ENCODE data around the gene ARHGAP12. TPM values are rescaled to one million over a fixed set of nuclear protein-coding genes. Genes with fewer than 3 reads are reported as not detected.
A peak's percentile ranks its signal among the peaks of the same experiment; 100 is the strongest.

The ARHGAP12 gene
- total and polyA plus RNA-seq, 5 experiments from 2014 or later, result 9.9 to 35.0 (median 11.3) TPM

DNA sequence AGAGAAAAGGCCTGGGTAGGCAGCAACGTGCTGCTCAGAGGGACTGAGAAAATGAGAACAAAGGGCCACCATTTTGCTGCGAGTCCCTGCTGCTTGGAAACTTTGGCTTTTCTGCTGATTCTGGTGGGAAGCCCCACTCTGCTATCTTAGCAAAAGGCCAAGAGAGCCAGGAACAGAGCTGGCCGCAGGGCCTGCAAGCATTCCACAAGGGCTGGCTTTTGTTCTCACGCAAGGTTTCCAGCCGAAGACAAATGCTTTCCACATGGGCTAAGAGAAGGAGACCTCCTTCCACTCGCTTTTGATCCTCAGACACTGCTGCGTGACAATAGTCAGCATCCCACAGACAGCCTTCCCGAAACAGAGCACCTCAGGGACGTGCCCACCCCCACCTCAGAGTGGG, 163.1 kb downstream of the ARHGAP12 start:
- DNase-seq, result no peak
- no peaks in the 10 kb centered on the region for H3K36me3 Mint-ChIP-seq
- peaks cover 0 to 2% (median 0%) of the 10 kb centered on the region in 5 donors for H3K27me3 Mint-ChIP-seq
- POLR2A ChIA-PET, result interaction anchor here (0.8 kb wide), 1 partner anchor 34 kb away, joined by 3 read pairs; no protein-coding TSS in a partner anchor
- H3K4me3 Mint-ChIP-seq, result no peak overlapping the region
- peaks cover 0 to 8% (median 7%) of the 10 kb centered on the region in 4 donors for H3K4me1 Mint-ChIP-seq
- ATAC-seq, result no peak
- H3K9me3 Mint-ChIP-seq, result no peaks in the 10 kb centered on the region
- no peak overlapping the region for H3K27ac Mint-ChIP-seq

DNA sequence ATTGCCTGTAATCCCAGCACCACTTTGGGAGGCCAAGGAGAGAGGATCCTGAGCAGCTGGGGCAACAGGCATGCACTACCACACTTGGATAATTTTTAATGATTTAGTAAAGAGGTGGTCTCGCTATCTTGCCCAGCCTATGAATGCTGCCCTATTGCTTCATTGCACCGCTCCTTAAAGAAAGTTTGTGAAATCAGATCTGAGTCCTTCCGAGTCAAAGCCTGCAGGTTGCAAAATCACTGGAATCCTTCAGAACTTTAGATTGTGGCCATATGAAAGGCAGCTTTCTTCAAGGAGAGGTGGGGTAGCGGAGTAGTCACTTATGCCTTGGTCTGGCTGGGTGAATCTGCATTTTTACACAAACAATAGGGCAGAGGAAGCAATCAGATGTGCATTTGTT, 166.3 kb downstream of the ARHGAP12 start:
- Mint-ChIP-seq H3K9me3 (no peaks in the 10 kb centered on the region), H3K36me3 (no peaks in the 10 kb centered on the region), H3K27me3 (peaks cover 0 to 2% (median 0%) of the 10 kb centered on the region in 5 donors), H3K27ac (peak overlapping the region in 1 of 10 donors; percentile 43), H3K4me3 (no peak overlapping the region), H3K4me1 (peaks cover 2 to 16% (median 15%) of the 10 kb centered on the region in 4 donors)
- DNase-seq, result no peak
- no peak for ATAC-seq
- POLR2A ChIA-PET, result no interaction called here

DNA sequence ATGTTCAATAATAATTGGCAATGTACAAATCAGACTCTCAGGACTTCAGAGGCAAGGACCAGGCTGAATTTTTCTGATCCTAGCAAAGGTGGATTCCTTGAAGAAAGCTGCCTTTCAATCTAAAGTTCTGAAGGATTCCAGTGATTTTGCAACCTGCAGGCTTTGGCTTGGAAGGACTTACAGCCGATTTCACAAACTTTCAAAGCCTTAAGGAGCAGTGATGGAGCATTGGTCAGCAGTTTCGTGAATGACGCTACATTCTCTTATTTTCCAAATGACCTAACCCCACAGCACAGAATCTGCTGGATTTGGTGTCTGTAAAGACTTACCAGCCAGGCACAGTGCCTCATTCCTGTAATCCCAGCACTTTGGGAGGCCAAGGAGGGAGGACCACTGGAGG, 167.5 kb downstream of the ARHGAP12 start:
- H3K27me3 Mint-ChIP-seq, result peaks cover 0 to 2% (median 0%) of the 10 kb centered on the region in 5 donors
- ATAC-seq, result no peak
- H3K27ac Mint-ChIP-seq, result peak overlapping the region; percentile 70 to 100 (median 98)
- peak overlapping the region in 7 of 10 donors; percentile 20 to 93 (median 87) for H3K4me3 Mint-ChIP-seq
- no peaks in the 10 kb centered on the region for H3K36me3 Mint-ChIP-seq
- POLR2A ChIA-PET, result interaction anchor here (1.0 to 1.8 kb wide), 3 partner anchors 440 to 977 kb away, joined by 3 to 9 read pairs (median 3); partner anchors contain the start of gene ZEB1
- no peaks in the 10 kb centered on the region for H3K9me3 Mint-ChIP-seq
- H3K4me1 Mint-ChIP-seq, result peaks cover 2 to 16% (median 15%) of the 10 kb centered on the region in 4 donors
- DNase-seq, result no peak

DNA sequence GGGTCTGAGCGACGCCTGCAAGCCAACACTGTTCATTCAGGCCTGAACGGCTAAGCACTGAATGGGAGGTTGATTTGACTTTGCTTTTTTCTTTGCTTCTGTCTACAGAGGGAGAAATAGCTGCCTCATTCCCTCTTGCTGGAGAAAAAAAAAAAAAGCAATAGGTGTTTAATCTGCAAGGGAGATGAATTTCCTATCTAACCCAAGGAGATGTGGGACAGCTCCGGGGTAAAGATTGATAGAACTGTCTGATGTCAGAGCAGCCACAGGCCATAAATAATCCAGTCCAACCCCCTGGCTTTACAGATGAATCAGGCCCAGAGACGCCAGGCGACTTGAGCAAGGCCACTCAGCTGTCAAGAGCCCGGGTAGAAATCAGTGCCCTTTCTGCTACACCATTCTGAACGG, 168.0 kb downstream of the ARHGAP12 start:
- POLR2A ChIA-PET, result interaction anchor here (0.7 to 1.8 kb wide), 6 partner anchors 439 to 1074 kb away, joined by 3 to 9 read pairs (median 4); partner anchors contain the start of gene ZEB1
- H3K27me3 Mint-ChIP-seq, result no peaks in the 10 kb centered on the region
- H3K27ac Mint-ChIP-seq, result peak overlapping the region; percentile 87 to 100 (median 98)
- peak overlapping the region; percentile 79 to 95 (median 88) for H3K4me3 Mint-ChIP-seq
- ATAC-seq (no peak), DNase-seq (no peak)
- no peaks in the 10 kb centered on the region for H3K36me3 Mint-ChIP-seq
- H3K9me3 Mint-ChIP-seq, result no peaks in the 10 kb centered on the region
- peaks cover 2 to 16% (median 15%) of the 10 kb centered on the region in 4 donors for H3K4me1 Mint-ChIP-seq

- H3K27ac Mint-ChIP-seq, result peak overlapping the region; percentile 87 to 100 (median 98)
- peak; percentile 89 to 98 (median 94) for DNase-seq
- peak overlapping the region; percentile 79 to 95 (median 88) for H3K4me3 Mint-ChIP-seq
- ATAC-seq, result peak; percentile 91 to 93
- POLR2A ChIA-PET, result interaction anchor here (0.7 to 1.8 kb wide), 7 partner anchors 439 to 1073 kb away, joined by 3 to 9 read pairs (median 4); partner anchors contain the start of genes ZEB1 and ZNF438
- peaks cover 2 to 16% (median 15%) of the 10 kb centered on the region in 4 donors for H3K4me1 Mint-ChIP-seq
- no peaks in the 10 kb centered on the region for H3K36me3 Mint-ChIP-seq
- no peaks in the 10 kb centered on the region for H3K9me3 Mint-ChIP-seq
- no peaks in the 10 kb centered on the region for H3K27me3 Mint-ChIP-seq
These were observed 168.6 kb downstream of the ARHGAP12 start for GRCh38 chr10:31759799-31760626.

GRCh38 chr10:31759124-31759798, 169.4 kb downstream of the ARHGAP12 start:
- ATAC-seq, result peak in 1 of 2 donors; percentile 6
- peak in 9 of 10 donors; percentile 4 to 72 (median 25) for DNase-seq
- no peaks in the 10 kb centered on the region for H3K9me3 Mint-ChIP-seq
- H3K27ac Mint-ChIP-seq, result peak overlapping the region; percentile 89 to 99 (median 95)
- H3K4me3 Mint-ChIP-seq, result peak overlapping the region; percentile 88 to 95 (median 92)
- POLR2A ChIA-PET, result interaction anchor here (0.9 kb wide), 1 partner anchor 728 kb away, joined by 5 read pairs; the partner anchor contains the start of gene ZNF438
- H3K27me3 Mint-ChIP-seq, result no peaks in the 10 kb centered on the region
- no peaks in the 10 kb centered on the region for H3K36me3 Mint-ChIP-seq
- peaks cover 2 to 16% (median 15%) of the 10 kb centered on the region in 4 donors for H3K4me1 Mint-ChIP-seq

GRCh38 chr10:31758495-31758894, 170.1 kb downstream of the ARHGAP12 start:
- DNase-seq, result no peak

GRCh38 chr10:31757831-31758230, 170.8 kb downstream of the ARHGAP12 start:
- H3K4me1 Mint-ChIP-seq, result peaks cover 2 to 18% (median 15%) of the 10 kb centered on the region in 4 donors
- ATAC-seq (no peak), DNase-seq (no peak)
- no peaks in the 10 kb centered on the region for H3K9me3 Mint-ChIP-seq
- POLR2A ChIA-PET, result interaction anchor here (1.5 kb wide), 1 partner anchor 726 kb away, joined by 3 read pairs; the partner anchor contains the start of gene ZNF438
- H3K4me3 Mint-ChIP-seq, result peak overlapping the region in 8 of 10 donors; percentile 3 to 93 (median 46)
- no peaks in the 10 kb centered on the region for H3K27me3 Mint-ChIP-seq
- H3K27ac Mint-ChIP-seq, result peak overlapping the region in 7 of 10 donors; percentile 27 to 89 (median 65)
- no peaks in the 10 kb centered on the region for H3K36me3 Mint-ChIP-seq

More at GRCh38 chr10:31758495-31758894, 170.1 kb downstream of the ARHGAP12 start:
- ATAC-seq, result no peak
- Mint-ChIP-seq H3K27ac (peak overlapping the region in 7 of 10 donors; percentile 19 to 89 (median 58)), H3K4me1 (peaks cover 2 to 18% (median 15%) of the 10 kb centered on the region in 4 donors), H3K36me3 (no peaks in the 10 kb centered on the region), H3K27me3 (no peaks in the 10 kb centered on the region), H3K4me3 (peak overlapping the region in 9 of 10 donors; percentile 15 to 93 (median 52)), H3K9me3 (no peaks in the 10 kb centered on the region)
- POLR2A ChIA-PET, result no interaction called here

DNA sequence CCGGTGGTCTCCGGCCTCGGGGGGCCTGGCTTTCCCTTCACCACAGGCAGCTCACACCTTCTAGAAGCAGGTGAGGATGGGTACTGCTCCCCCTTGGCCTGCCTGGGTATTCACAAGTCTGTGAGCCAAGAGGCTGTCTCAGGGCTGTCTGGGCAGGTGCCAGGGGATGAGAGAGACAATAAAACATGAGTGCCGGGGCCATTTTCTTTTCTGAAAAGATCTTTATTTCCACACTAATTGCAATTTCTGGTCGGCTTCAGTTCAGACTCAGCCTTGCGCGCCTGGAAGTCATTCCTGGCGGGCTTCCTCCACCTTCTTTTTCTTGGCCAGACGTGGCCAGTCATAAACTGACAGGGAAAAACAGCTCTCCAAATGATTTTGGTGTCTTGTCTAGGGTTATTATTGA, 171.2 kb downstream of the ARHGAP12 start:
- H3K36me3 Mint-ChIP-seq, result no peaks in the 10 kb centered on the region
- POLR2A ChIA-PET, result interaction anchor here (1.2 to 1.5 kb wide), 2 partner anchors 18 to 726 kb away, joined by 3 read pairs; partner anchors contain the start of gene ZNF438
- H3K27me3 Mint-ChIP-seq, result no peaks in the 10 kb centered on the region
- H3K4me1 Mint-ChIP-seq, result peaks cover 2 to 18% (median 15%) of the 10 kb centered on the region in 4 donors
- no peak for DNase-seq
- no peak for ATAC-seq
- H3K27ac Mint-ChIP-seq, result peak overlapping the region in 7 of 10 donors; percentile 27 to 86 (median 46)
- peak overlapping the region in 3 of 10 donors; percentile 12 to 79 (median 31) for H3K4me3 Mint-ChIP-seq
- H3K9me3 Mint-ChIP-seq, result no peaks in the 10 kb centered on the region

- ATAC-seq, result no peak
- no peak overlapping the region for H3K4me3 Mint-ChIP-seq
- no peaks in the 10 kb centered on the region for H3K27me3 Mint-ChIP-seq
- peak overlapping the region in 1 of 10 donors; percentile 65 for H3K27ac Mint-ChIP-seq
- DNase-seq, result no peak
- H3K36me3 Mint-ChIP-seq, result no peaks in the 10 kb centered on the region
- POLR2A ChIA-PET, result interaction anchor here (1.2 to 1.5 kb wide), 2 partner anchors 18 to 725 kb away, joined by 3 read pairs; partner anchors contain the start of gene ZNF438
- no peaks in the 10 kb centered on the region for H3K9me3 Mint-ChIP-seq
- peaks cover 2 to 21% (median 15%) of the 10 kb centered on the region in 4 donors for H3K4me1 Mint-ChIP-seq
These were observed 171.9 kb downstream of the ARHGAP12 start for GRCh38 chr10:31756729-31757110.

DNA sequence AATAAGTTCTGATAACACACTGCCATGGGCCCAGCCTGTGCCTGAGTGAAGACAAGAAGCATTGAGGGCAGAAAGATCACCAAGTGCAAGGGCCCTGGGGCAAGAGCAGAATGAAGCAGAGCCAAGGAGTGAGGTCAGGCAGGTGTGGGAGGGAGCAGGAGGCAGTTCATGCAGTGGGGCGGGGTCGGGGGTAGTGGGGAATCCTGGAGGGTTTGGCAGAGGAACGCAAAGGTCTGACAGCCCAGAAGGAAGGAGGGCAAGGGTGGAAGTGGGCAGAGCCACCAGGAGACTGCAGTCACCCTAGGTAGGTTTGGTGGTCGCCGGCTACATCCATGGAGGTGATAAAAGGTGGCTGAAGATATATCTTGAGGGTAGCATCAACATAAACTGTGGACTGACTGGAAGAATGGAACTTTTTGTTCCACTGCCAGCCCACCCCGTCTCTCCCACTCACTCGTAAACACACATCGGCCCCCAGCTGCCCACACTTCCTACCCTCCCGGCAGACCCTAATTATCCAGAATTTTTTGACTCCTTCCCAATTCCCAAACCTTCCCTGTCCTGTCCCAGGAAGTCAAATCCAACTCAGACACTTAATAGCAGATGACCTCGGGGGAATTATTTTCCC, 172.4 kb downstream of the ARHGAP12 start:
- H3K27me3 Mint-ChIP-seq, result no peaks in the 10 kb centered on the region
- no peak for DNase-seq
- no peak for ATAC-seq
- no peaks in the 10 kb centered on the region for H3K9me3 Mint-ChIP-seq
- peak overlapping the region in 1 of 10 donors; percentile 51 for H3K4me3 Mint-ChIP-seq
- POLR2A ChIA-PET, result interaction anchor here (1.2 kb wide), 1 partner anchor 17 kb away, joined by 3 read pairs; no protein-coding TSS in a partner anchor
- peaks cover 2 to 26% (median 15%) of the 10 kb centered on the region in 4 donors for H3K4me1 Mint-ChIP-seq
- no peaks in the 10 kb centered on the region for H3K36me3 Mint-ChIP-seq
- H3K27ac Mint-ChIP-seq, result peak overlapping the region in 3 of 10 donors; percentile 46 to 64 (median 58)

Data from naive thymus-derived CD8-positive, alpha-beta T cell (primary cell).